GM18873 (cell line): ENCODE results near the gene ZXDC.

Source experiments
- ATAC-seq: cut with Tn5 transposase; IDR thresholded peaks from one replicate; pipeline ENCODE4 v1.9.1; 2021; ENCODE audit warnings: mild to moderate bottlenecking, moderate library complexity, moderate number of reproducible peaks; ENCODE audit not compliant: unreplicated experiment, low FRiP score

Gene ZXDC

DNA sequence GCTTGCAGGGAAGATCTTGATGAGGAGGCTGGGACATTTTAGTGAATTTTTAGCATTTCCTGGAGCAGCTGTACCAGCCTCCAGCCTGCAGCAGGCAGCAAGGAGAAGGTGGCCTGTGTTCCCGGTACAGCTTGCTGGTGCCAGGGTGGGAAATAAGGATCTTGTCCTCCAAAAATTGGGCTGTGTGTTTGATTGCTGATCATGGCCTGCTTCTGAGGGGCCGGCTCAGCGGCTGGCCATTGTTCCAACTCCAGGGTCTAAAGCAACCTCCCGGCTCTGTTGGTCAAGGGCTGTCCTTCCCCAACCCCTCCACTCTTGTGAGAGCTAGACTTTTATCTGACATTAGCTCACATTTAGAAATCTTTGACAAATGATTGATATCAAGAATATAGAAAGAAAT, 75.9 kb downstream of the ZXDC start:
- ATAC-seq = no peak

DNA sequence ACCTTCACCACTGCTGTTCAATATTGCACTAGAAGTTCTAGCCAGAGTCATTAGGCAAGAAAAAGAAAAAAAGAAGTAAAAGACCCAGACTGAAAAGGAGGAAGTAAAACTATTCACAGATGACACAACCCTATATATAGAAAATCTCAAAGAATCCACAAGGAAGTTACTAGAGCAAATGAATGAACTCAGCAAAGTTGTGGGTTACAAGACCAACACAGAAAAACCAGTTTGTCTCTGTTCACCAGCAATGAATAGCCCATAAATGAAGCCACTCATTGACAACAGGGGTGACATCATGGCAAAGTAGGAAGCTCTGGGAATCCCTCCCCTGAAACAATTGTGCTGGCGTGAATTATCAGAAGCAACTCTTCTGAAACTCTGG, 76.3 kb downstream of the ZXDC start:
- no peak for ATAC-seq

DNA sequence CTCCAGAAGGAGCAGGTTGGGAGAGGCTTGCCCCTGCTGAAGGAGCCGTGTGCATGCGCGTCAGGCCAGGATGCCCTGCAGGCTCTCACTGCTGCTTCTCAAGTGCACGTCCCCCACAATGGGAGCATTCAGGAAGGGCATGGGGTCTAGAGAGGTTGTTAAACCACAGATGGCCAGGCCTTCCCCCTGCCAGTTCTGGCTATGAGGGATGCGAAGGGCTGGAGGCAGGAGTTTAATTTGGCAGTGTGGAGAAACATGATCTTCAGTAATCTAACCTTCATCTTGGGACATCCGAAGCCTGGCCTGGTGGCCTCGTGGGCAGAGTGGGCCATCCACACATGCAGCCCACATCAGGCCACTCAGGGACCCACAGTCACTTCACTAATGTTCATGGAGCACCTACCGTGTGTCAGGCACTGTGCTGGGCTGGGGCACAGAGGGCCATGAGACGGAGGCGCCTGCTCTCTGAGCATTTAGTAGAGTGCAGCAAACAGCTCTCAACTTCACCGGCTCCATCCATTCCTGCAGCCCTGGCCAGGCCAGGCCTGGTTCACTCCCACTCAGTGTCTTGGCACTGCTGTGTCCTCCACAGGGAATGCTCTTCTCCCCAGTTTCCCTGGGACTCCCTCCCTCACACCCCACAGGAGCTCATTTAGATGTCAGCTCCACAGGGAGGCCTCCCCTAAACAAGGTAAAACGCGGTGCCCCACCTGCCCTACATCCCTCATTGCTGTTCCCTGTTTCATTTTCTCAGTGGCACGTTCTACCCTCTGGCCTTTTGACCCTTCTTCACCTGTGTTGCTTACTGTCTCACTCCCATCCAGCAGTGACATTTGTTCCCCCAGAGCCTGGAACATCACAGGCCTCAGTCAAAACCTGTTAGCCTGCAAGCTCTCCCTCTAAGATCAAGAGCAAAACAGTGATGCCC, 77.0 kb downstream of the ZXDC start:
- no peak for ATAC-seq

DNA sequence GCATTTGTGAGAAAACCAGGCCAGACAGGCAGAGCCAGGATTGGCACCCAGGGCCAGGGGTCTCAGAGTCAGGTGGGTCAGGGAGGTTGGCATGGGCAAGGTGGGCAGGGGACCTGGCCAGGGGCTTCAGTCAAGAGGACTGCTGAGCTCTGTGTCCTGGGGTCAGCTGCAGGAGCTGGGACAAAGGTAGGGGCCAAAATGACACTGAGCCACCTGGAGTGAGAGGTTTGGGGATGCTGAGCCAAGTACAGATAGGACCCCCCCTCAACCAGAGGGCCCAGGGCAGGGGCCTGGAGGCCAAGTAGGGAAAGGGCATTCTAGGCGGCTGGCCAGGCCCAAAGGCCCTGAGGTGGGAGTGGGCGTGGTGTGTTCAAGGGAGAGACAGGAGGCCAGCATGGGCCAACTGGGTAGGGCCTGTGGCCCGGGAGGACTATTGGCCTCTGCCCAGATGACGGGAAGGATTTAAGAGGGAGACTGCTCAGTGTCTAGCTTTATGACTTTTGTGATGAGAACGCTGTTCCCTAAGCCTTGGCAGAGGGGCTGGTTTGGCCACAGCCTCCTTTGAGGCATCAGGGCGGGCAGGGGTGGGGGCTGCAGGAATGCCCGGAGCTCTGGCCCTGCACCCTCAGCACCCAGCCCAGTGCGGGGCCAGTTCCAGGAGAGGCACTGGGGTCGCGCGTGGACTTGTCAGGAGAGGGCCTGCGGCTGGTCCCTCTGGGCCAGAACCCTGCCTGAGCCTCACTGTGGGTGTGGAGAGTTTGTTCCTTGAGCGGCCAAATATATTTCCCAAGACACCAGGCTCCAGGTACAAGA, 77.9 kb downstream of the ZXDC start:
- no peak for ATAC-seq

DNA sequence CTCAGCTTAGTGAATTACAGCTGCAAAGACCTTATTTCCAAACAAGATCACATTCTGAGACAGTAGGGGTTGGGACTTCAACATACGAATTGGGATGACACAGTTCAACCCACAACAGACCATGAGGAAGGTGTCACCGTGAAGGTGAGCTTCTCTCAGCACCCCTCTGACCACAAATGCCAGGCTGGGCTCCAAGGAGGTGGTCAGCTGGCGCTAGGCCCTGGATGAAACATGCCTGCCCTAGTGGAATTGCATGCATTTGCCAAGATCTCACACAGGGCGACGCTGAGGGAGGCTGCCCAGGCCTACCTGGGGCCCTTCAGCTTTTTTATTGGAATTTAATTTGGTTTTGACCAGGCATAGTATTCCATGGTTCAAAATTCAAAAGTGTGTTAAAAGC, 79.2 kb downstream of the ZXDC start:
- ATAC-seq = no peak

DNA sequence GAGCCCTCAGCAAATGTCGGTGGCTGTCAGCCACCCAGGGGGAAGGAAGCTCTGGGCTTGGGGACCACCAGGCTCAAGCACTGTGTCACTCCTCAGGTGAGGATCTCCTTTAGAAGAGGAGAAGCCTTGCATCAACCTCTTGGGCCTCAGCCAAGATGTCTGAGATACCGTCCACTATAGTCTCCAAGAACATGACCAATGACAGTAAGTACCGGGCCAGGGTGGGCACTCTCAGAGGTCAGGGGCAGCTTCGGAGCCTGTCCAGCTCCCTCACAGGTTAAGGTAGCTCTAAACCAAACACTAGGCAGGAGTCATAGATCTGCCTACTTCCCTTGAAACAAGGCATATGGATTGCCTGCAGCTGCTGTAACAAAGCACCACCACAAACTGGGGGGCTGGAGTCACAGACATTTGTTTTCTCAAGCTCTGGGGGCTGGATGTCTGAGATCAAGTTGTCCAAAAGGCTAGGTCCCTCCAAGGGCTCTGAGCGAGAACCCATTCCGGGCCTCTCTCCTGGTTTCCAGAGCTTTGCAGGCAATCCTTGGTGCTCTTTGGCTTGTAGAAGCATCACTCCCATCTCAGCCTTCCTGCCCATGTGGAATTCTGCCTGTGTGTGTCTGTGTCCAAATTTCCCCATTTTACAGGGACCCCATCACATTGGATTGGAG, 79.7 kb downstream of the ZXDC start:
- no peak for ATAC-seq

DNA sequence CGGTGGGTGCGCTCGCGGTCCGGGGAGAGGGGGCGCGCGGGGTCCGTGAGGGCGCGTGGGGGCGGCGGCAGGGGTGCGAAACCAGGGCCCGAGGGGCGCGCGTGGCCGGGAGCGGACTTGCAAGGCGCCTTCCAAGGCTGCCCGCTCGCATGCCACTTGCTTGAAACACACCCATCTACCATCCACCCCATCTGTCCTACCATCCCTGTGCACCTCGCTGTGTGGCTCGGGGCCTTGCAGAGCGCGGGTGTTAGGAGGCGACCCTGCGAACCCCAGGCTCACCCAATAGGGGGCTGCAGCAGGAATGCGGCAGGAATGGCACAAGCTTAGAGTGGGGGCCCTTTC, 80.7 kb downstream of the ZXDC start:
- no peak for ATAC-seq

DNA sequence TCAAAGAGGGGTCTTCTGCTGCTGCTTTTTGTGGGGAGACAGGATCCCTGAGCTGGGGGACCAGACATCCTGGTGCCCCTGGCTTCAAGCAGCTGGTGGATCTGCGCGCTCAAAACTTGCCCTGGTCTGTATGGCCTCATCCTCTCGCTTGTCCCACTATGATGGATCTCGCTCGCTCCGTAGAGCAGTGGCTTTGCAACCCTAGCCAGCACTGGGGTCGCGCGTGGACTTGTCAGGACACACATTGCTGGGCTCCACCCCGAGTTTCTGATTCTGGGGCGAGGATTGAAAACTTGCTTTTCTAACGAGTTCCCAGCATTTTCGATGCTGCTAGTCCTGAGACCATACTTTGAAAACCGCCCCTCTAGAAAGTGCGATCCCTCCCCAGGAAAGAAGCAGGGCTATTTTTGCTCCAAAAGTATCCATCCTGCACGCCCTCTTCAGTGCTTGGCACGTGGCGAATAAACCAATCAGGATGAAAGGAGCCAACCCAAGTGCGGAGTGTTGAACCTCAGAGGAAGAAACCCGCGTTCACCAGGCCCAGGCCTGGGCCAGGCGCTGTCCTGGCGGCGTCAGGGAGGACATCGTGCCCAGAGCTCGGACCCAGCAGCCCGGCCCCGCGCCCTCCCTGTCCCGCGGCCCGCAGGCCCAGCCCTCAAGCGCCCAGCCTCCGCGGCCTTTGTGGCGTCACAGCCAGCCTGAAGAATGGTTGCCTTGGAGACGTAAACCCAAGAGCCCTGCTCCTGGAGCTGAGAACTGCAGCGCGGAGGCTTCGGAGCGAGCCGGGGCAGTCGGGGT, 81.3 kb downstream of the ZXDC start, which contains the start of gene CFAP100:
Gene CFAP100, plus strand, starts transcription at position 731 of the 798 bp plus-strand sequence. CDS start 1,092 bp downstream, outside the sequence.
- ATAC-seq = no peak

DNA sequence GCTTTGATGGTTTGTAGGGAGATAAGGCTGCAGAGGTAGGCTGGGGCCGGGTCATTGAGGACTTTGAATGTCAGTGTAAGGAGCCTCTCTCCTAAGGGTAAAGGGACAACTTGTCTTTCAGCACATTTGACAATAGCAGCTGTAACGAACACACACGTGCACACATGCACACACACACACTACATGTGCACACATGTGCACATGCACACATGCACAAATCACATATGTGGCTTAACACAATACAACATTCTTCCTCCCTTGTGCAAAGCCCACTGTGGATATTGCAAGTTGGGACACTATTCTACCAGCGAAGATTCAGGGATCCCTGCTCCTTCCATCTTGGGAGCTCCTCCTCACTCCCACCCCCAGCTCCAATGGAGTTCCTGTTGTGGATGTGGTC, 82.1 kb downstream of the ZXDC start:
- ATAC-seq = no peak

DNA sequence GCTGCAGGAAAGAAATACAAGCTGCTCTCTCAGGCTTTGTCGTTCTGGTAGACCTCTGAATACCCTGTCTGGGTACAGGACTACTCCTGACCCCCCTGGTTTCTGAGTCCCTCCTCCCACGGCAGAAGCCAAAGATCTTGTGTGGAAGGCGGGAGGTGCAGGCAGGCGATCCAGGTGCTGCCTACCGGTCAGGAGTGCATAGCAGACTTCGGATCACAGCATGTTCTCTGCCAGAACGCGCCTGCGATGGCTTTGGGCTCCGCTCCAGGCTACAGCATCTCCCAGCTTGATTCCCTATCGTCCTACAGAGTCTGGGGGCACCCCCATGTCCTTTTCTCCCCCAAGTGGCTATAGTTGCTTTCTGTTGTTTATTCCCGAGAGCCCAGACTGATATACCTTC, 83.4 kb downstream of the ZXDC start:
- ATAC-seq = no peak

DNA sequence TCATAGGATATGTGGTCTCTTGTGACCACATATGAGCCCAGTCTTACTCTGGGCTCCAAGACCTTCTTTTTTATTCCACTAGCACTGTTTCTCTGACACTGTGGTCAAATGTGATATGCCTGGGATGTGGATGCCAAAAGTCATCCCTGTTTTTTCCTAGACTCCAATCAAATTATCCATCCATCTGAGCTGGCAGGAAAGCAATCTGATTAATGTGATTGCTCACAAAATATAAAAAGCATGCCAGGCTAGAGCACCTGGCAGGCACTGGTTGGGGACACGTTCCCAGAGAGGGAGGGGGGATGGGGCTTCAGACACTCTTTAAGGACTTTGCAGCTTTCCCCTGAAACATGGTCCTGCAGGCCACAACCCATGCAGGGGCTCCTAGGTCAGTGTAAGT, 84.1 kb downstream of the ZXDC start:
- no peak for ATAC-seq

DNA sequence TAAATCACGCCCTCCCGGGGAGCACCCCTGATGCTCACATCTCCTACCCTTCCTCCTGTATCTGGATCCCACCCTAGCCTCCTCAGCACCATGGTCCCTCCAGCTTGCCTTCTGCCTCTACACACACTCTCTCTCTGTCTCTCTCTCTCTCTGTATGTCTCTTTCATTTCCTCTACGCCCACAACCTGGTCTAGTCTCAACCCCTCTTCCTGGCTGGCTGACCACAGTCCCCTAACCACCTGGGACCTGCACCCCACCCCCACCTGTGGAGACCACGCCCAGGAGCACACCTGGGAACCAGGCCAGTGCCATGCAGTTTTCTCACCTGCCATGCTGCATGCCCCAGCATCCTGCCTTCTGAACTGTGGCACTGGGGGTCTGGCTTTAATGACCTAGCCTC, 84.9 kb downstream of the ZXDC start:
- ATAC-seq = no peak

DNA sequence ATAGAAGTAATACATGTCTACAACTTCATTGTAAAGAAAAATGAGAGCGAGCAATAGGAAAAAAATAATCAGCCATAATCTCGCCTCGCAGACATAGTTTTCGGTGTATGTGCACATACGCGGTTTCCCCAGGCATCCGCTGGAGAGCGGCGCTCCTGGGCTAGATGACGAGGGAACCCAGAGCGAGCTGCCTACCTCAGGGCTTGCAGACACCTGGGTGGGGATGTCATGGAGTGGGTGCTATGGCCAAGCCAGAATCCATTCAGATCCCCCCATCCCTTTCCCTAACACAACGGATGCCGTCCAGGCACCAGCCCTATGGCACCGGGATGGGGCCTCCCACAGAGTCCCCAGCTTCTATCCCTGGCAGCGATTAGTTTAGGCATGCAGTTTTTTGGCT, 85.5 kb downstream of the ZXDC start:
- no peak for ATAC-seq

DNA sequence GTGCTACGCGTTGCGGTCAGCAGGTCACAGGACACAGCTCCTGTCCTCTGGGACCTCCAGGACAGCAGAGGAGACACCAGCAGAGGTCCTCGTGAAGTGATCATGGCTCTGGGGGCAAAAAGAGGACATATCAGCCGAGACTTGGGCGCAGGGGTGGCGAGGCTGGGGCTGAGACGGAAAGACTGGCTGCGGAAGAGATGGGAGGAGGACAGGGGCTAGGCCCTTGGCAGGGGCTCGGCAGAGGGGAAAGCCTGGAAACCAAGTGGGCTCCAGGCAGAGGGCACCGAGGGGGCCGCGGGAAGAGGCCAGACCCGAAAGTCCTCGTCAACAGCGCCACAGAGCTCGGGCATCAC, 85.9 kb downstream of the ZXDC start:
- ATAC-seq = no peak

DNA sequence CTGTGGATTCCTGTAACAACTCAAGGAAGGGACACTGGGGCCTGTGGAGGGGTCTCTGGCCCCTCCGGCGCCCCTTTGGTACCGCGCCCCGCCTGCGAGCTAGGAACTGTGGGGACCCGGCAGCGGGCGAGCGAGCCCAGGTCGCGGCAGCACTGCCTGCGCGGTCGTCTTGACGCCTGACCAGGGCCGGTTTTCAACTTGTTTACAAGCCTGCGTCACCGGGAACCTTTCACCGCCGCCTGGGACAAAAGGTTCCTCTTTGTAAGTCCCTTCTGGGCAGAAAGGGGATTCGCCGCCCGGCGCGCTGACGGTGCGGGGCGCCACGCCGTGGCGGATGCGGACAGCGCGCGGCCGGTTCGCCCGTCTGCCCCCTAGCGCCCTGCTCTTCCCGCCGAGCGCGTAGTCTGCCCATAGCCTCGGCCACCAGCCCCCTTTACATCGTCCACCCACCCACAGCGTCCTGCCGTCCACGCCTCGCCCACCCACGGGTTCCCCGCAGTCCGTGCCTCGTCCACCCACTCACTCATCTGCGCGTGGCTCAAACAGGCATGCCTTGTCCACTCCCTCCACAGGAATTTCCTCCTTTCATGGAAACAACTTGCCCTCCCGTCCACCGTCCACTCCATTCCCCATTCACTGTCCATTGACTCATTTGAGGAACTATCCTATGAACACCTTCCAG, 86.4 kb downstream of the ZXDC start:
- ATAC-seq = no peak
